CD14-positive monocyte (primary cell): Measurements from ENCODE around the gene KLHL24. TPM values are rescaled to one million over a fixed set of nuclear protein-coding genes. Genes with fewer than 3 reads are reported as not detected.

Experiments used
- DNase-seq, 3 donors: peaks; one replicate each; pipeline ENCODE4 v3.0.0-alpha.2; 2011 to 2022
- H2AFZ ChIP-seq: 2 replicates; pipeline ENCODE4 v1.6.0; 2012; ENCODE audit warnings: mild to moderate bottlenecking, low read depth, low read length, inconsistent platforms; ENCODE audit not compliant: insufficient read depth, poor library complexity, severe bottlenecking
- H3K27ac ChIP-seq, 2 donors: 1 replicate in 1 of 2; 2 replicates in 1 of 2; pipeline ENCODE4 v1.5.1; 2012 to 2013; ENCODE audit warnings: low read length in 2 of 2, control low read depth in 1 of 2, inconsistent platforms in 1 of 2, low read depth in 1 of 2, mild to moderate bottlenecking in 1 of 2
- H3K27me3 ChIP-seq, 2 donors: one replicate each; pipeline versions ENCODE4 v1.6.0 to v1.6.1; 2011 to 2013; ENCODE audit warnings: low read length in 2 of 2; ENCODE audit not compliant: control insufficient read depth in 2 of 2, insufficient read depth in 2 of 2
- H3K36me3 ChIP-seq, 2 donors: replicated peaks in 1 of 2; 1 replicate in 1 of 2; 2 replicates in 1 of 2; pipeline versions ENCODE4 v1.5.1 to v1.6.1; 2012 to 2013; ENCODE audit warnings: low read length in 2 of 2, control low read depth in 1 of 2, inconsistent platforms in 1 of 2, mild to moderate bottlenecking in 1 of 2; ENCODE audit not compliant: insufficient read depth in 2 of 2, control insufficient read depth in 1 of 2
- H3K4me1 ChIP-seq, 2 donors: 1 replicate in 1 of 2; 2 replicates in 1 of 2; pipeline versions ENCODE4 v1.5.1 to v1.6.1; 2012 to 2013; ENCODE audit warnings: low read length in 2 of 2, control low read depth in 1 of 2, inconsistent platforms in 1 of 2, mild to moderate bottlenecking in 1 of 2, moderate library complexity in 1 of 2; ENCODE audit not compliant: insufficient read depth in 2 of 2, control insufficient read depth in 1 of 2
- H3K4me2 ChIP-seq: replicated peaks from 2 replicates; pipeline ENCODE3; 2012; ENCODE audit warnings: low read length, moderate library complexity, mild to moderate bottlenecking; ENCODE audit not compliant: poor library complexity, severe bottlenecking; ENCODE audit errors: extremely low read depth
- H3K4me3 ChIP-seq, 3 experiments: fragments of 200-600 bp in 1 of 3; sonication (generic) in 1 of 3; replicated peaks in 1 of 3; 1 replicate in 2 of 3; 2 replicates in 1 of 3; pipeline ENCODE4 v1.5.1; 2011 to 2013; ENCODE audit warnings: low read length in 3 of 3, mild to moderate bottlenecking in 3 of 3, control low read depth in 2 of 3, low read depth in 2 of 3, inconsistent platforms in 1 of 3, moderate library complexity in 1 of 3
- H3K79me2 ChIP-seq: 2 replicates; pipeline ENCODE4 v1.6.0; 2012; ENCODE audit warnings: mild to moderate bottlenecking, control low read depth, inconsistent platforms, low read length, moderate library complexity; ENCODE audit not compliant: insufficient read depth
- H3K9ac ChIP-seq: 2 replicates; pipeline ENCODE4 v1.6.0; 2017; ENCODE audit warnings: low read length, mild to moderate bottlenecking; ENCODE audit not compliant: insufficient read depth, poor library complexity, severe bottlenecking
- H3K9me3 ChIP-seq, 2 donors: replicated peaks in 1 of 2; 1 replicate in 1 of 2; 2 replicates in 1 of 2; pipeline versions ENCODE4 v1.5.1 to v1.6.1; 2012 to 2013; ENCODE audit warnings: low read length in 2 of 2, control low read depth in 1 of 2; ENCODE audit not compliant: control insufficient read depth in 1 of 2, insufficient read depth in 1 of 2
- H4K20me1 ChIP-seq: 2 replicates; pipeline ENCODE4 v1.6.0; 2012; ENCODE audit warnings: mild to moderate bottlenecking, low read length, control low read depth, moderate library complexity; ENCODE audit not compliant: insufficient read depth
- H3K27ac Mint-ChIP-seq, 7 donors: one replicate each; pipeline ENCODE4 v1.8.0; 2020; ENCODE audit warnings: mild to moderate bottlenecking in 7 of 7, mixed read lengths in 7 of 7, moderate library complexity in 6 of 7, inconsistent platforms in 2 of 7
- H3K27me3 Mint-ChIP-seq, 3 donors: one replicate each; pipeline ENCODE4 v1.8.0; 2021 to 2022; ENCODE audit warnings: low read depth in 3 of 3, mild to moderate bottlenecking in 3 of 3, mixed read lengths in 3 of 3, moderate library complexity in 3 of 3, inconsistent platforms in 1 of 3
- H3K36me3 Mint-ChIP-seq, 2 donors: one replicate each; pipeline ENCODE4 v1.8.0; 2020; ENCODE audit warnings: mixed read lengths in 2 of 2, inconsistent platforms in 1 of 2, mild to moderate bottlenecking in 1 of 2
- H3K4me1 Mint-ChIP-seq: one replicate; pipeline ENCODE4 v1.8.0; 2020; ENCODE audit warnings: mild to moderate bottlenecking, mixed read lengths
- H3K4me3 Mint-ChIP-seq, 2 donors: one replicate each; pipeline ENCODE4 v1.8.0; 2020; ENCODE audit warnings: mild to moderate bottlenecking in 2 of 2, mixed read lengths in 2 of 2, moderate library complexity in 1 of 2
- H3K9me3 Mint-ChIP-seq, 7 donors: one replicate each; pipeline ENCODE4 v1.8.0; 2020 to 2022; ENCODE audit warnings: mixed read lengths in 7 of 7, mild to moderate bottlenecking in 6 of 7, moderate library complexity in 6 of 7, inconsistent platforms in 2 of 7
- WGBS: methylation state at CpG from one replicate; pipeline ENCODE4 v1.1.5; 2013; ENCODE audit warnings: missing lambda C conversion rate; ENCODE audit not compliant: insufficient coverage; 5-methylcytosine and 5-hydroxymethylcytosine counted together
- intact Hi-C, 2 donors: fragments of 100-400 bp; cut with micrococcal nuclease; formaldehyde crosslinking; loops; one replicate each; pipeline versions ENCODE4 v1.15.0 to v1.15.1; 2023
- polyA plus RNA-seq, 3 donors: library from polyadenylated mRNA; depleted of rRNA in 1 of 3; unstranded in 2 of 3; stranded (reverse) in 1 of 3; fragments of 300-500 nt in 2 of 3; fragments of >200 nt in 1 of 3; fragmentation: Illumina TruSeq in 2 of 3; gene quantifications; 1 replicate in 2 of 3; 2 replicates in 1 of 3; pipeline ENCODE4 v1.2.3, GENCODE V29; 2012 to 2021
- TF ChIP-seq, protein P1 (sequence below): fragments of 200-600 bp; IDR thresholded peaks from one replicate; pipeline ENCODE4 v1.8.0; 2022; ENCODE audit warnings: antibody characterized with exemption, mild to moderate bottlenecking

The KLHL24 gene
- polyA plus RNA-seq, 3 donors = 24.1 to 31.7 (median 31.4) TPM

DNA sequence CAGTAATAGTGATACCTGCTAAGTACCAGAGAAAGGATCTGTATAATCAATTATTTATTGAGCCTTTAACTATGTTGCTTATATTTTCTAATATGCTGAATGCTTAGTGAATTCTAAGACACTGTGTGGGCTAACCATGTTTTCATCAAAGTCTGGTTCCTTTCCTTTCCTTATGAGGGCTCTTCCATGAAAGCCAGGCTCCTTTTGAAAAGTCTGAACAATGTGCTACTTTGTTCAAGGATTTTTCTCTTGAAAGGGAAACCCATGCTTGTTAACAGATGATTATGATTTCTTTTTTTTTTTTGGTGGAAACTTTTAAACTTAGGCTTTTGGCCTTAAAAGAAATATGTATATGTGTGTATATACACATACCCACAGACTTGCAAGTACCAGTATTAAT lies 79.2 kb downstream of the KLHL24 start:
- H3K9me3 ChIP-seq = no peaks in the 10 kb centered on the region
- H3K9me3 Mint-ChIP-seq = no peaks in the 10 kb centered on the region
- no peak overlapping the region for H3K4me3 Mint-ChIP-seq
- peaks cover 0 to 3% of the 10 kb centered on the region in 2 donors for H3K4me1 ChIP-seq
- peaks cover 30 to 40% of the 10 kb centered on the region in 2 donors for H3K36me3 Mint-ChIP-seq
- H3K9ac ChIP-seq = no peak overlapping the region
- peaks cover 7% of the 10 kb centered on the region for H3K4me1 Mint-ChIP-seq
- no peak for DNase-seq
- TF ChIP-seq, protein P1, sequence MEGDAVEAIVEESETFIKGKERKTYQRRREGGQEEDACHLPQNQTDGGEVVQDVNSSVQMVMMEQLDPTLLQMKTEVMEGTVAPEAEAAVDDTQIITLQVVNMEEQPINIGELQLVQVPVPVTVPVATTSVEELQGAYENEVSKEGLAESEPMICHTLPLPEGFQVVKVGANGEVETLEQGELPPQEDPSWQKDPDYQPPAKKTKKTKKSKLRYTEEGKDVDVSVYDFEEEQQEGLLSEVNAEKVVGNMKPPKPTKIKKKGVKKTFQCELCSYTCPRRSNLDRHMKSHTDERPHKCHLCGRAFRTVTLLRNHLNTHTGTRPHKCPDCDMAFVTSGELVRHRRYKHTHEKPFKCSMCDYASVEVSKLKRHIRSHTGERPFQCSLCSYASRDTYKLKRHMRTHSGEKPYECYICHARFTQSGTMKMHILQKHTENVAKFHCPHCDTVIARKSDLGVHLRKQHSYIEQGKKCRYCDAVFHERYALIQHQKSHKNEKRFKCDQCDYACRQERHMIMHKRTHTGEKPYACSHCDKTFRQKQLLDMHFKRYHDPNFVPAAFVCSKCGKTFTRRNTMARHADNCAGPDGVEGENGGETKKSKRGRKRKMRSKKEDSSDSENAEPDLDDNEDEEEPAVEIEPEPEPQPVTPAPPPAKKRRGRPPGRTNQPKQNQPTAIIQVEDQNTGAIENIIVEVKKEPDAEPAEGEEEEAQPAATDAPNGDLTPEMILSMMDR = no peak
- peak overlapping the region in 1 of 7 donors; percentile 12 for H3K27ac Mint-ChIP-seq
- H3K27me3 ChIP-seq = no peaks in the 10 kb centered on the region
- no peak overlapping the region for H3K4me3 ChIP-seq
- peaks cover 34 to 39% of the 10 kb centered on the region in 2 donors for H3K36me3 ChIP-seq
- H3K27me3 Mint-ChIP-seq = no peaks in the 10 kb centered on the region
- peaks cover 38% of the 10 kb centered on the region for H4K20me1 ChIP-seq
- no peak overlapping the region for H3K4me2 ChIP-seq
- H2AFZ ChIP-seq = no peak overlapping the region
- intact Hi-C loops = no loop called here
- no peak overlapping the region for H3K27ac ChIP-seq
- peaks cover 57% of the 10 kb centered on the region for H3K79me2 ChIP-seq

- Mint-ChIP-seq H3K27me3 (no peaks in the 10 kb centered on the region), H3K27ac (no peak overlapping the region), H3K4me3 (no peak overlapping the region), H3K9me3 (no peaks in the 10 kb centered on the region), H3K36me3 (peaks cover 55 to 70% of the 10 kb centered on the region in 2 donors), H3K4me1 (peaks cover 7% of the 10 kb centered on the region)
- Histone ChIP-seq H3K4me2 (no peak overlapping the region), H2AFZ (no peak overlapping the region), H3K9me3 (no peaks in the 10 kb centered on the region), H3K27me3 (no peaks in the 10 kb centered on the region), H3K79me2 (peaks cover 24% of the 10 kb centered on the region), H4K20me1 (peaks cover 21% of the 10 kb centered on the region), H3K4me3 (no peak overlapping the region), H3K9ac (no peak overlapping the region), H3K27ac (no peak overlapping the region), H3K4me1 (peaks cover 0 to 3% of the 10 kb centered on the region in 2 donors), H3K36me3 (peaks cover 65 to 72% of the 10 kb centered on the region in 2 donors)
- no peak for DNase-seq
- intact Hi-C loops = no loop called here
- TF ChIP-seq, protein P1 = no peak
- no CpG with 5 or more reads among the region's 3 CpGs for WGBS
Measured at GRCh38 chr3:183718012-183718411, 82.6 kb downstream of the KLHL24 start.
